ENCODE data around the gene FSTL4. TPM values are rescaled to one million over a fixed set of nuclear protein-coding genes. Genes with fewer than 3 reads are reported as not detected.

The FSTL4 gene
- total and polyA plus RNA-seq, 12 donors: 0.01 to 0.42 (median 0.38) TPM; not detected in 6

DNA sequence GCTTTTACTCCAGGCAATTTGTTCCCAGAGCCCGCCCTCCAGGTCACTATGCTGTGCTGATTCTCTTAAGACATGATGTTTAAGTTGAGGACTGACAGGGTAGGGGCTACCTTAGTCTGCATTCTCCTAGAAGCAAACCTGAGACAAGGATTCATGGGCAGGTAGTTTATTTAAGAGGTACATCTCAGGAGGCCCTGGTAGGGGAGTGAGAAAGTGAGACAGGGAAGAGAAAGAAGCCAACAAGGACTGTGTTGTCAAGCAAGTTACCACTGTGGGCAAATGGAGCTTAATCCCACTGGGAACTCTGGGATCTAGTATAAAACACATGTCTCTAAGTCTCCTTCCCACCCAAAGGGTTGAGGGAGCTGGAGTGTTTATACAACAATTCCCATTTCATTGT lies 43.6 kb upstream of the FSTL4 start:
- DNase-seq (no peak), ATAC-seq (no peak)
- no peaks in the 10 kb centered on the region for H3K36me3 ChIP-seq
- H3K4me3 ChIP-seq: no peak overlapping the region
- peaks cover 0 to 7% (median 0%) of the 10 kb centered on the region in 11 donors for H3K9me3 ChIP-seq
- H3K27ac ChIP-seq: no peak overlapping the region
- WGBS, 2 donors: 75 to 93% methylated on average over 1 of the region's 1 CpG
- TF ChIP-seq, protein P1, sequence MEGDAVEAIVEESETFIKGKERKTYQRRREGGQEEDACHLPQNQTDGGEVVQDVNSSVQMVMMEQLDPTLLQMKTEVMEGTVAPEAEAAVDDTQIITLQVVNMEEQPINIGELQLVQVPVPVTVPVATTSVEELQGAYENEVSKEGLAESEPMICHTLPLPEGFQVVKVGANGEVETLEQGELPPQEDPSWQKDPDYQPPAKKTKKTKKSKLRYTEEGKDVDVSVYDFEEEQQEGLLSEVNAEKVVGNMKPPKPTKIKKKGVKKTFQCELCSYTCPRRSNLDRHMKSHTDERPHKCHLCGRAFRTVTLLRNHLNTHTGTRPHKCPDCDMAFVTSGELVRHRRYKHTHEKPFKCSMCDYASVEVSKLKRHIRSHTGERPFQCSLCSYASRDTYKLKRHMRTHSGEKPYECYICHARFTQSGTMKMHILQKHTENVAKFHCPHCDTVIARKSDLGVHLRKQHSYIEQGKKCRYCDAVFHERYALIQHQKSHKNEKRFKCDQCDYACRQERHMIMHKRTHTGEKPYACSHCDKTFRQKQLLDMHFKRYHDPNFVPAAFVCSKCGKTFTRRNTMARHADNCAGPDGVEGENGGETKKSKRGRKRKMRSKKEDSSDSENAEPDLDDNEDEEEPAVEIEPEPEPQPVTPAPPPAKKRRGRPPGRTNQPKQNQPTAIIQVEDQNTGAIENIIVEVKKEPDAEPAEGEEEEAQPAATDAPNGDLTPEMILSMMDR (IDR thresholded peaks at IDR 0.05): no peak
- peaks cover 0 to 39% (median 19%) of the 10 kb centered on the region in 7 donors for H3K27me3 ChIP-seq
- no peaks in the 10 kb centered on the region for H3K4me1 ChIP-seq
- intact Hi-C loops (cut with DNase I): no loop called here

GRCh38 chr5:133653760-133654049 lies 41.4 kb upstream of the FSTL4 start:
- H3K36me3 ChIP-seq: no peaks in the 10 kb centered on the region
- DNase-seq (no peak), ATAC-seq (no peak)
- 70 to 73% methylated on average over 4 of the region's 4 CpGs for WGBS, 2 donors
- intact Hi-C loops (cut with DNase I): no loop called here
- H3K4me1 ChIP-seq: no peaks in the 10 kb centered on the region
- TF ChIP-seq, protein P1 (IDR thresholded peaks at IDR 0.05): no peak
- H3K4me3 ChIP-seq: no peak overlapping the region
- H3K27me3 ChIP-seq: peaks cover 0 to 34% (median 13%) of the 10 kb centered on the region in 7 donors
- peaks cover 0 to 8% (median 0%) of the 10 kb centered on the region in 11 donors for H3K9me3 ChIP-seq
- H3K27ac ChIP-seq: no peak overlapping the region

DNA sequence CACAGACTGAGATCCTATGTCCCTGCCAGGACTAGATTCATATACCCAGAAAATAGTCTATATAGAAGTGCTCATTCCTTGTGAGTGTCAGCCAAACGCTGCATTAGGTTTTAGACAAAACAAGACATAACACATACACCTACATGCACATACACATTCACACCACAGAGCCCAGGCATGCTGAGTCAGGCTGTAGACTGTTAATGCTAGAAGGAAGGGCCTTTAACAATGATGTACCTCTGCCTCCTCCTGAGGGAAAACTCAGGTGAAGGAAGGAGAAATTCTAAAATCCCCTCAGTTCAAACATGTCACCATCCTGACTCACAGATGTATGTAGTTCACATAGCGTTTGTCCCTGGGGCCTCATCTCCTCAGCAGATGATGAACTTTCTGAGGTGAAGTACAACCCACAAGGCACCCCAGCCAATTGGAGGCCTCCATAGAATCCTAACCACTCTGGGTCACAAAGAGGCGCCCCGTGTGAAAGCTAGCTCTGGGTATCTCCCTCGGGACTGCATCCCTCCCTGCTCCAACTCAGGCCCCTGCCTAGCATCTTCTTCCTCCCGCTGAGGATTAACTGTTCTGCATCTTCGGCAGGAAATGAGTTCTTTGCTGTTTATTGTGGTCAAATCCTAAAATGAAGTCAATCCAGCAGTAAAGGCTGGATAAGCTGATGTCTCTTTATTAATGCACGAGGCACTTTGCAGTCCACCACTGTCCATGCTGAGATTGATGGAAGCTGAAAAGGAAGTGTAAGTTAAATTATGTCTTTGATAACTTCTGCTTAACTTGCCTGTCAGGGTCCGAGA lies 40.8 kb upstream of the FSTL4 start:
- no peak for ATAC-seq
- DNase-seq: no peak
- TF ChIP-seq, protein P1 (IDR thresholded peaks at IDR 0.05): no peak
- Histone ChIP-seq H3K36me3 (no peaks in the 10 kb centered on the region), H3K4me1 (no peaks in the 10 kb centered on the region), H3K27me3 (peaks cover 0 to 38% (median 13%) of the 10 kb centered on the region in 7 donors), H3K9me3 (peaks cover 0 to 8% (median 0%) of the 10 kb centered on the region in 11 donors), H3K27ac (no peak overlapping the region), H3K4me3 (no peak overlapping the region)
- intact Hi-C loops (cut with DNase I): no loop called here
- WGBS, 2 donors: 57 to 64% methylated on average over 9 of the region's 9 CpGs

- no peaks in the 10 kb centered on the region for H3K36me3 ChIP-seq
- peaks cover 0 to 46% (median 10%) of the 10 kb centered on the region in 7 donors for H3K27me3 ChIP-seq
- DNase-seq (no peak), ATAC-seq (no peak)
- H3K27ac ChIP-seq: no peak overlapping the region
- TF ChIP-seq, protein P1 (IDR thresholded peaks at IDR 0.05): no peak
- WGBS, 2 donors: 84 to 85% methylated on average over 8 of the region's 8 CpGs
- intact Hi-C loops (cut with DNase I): no loop called here
- no peak overlapping the region for H3K4me3 ChIP-seq
- no peaks in the 10 kb centered on the region for H3K4me1 ChIP-seq
- H3K9me3 ChIP-seq: no peaks in the 10 kb centered on the region
Measured at GRCh38 chr5:133644000-133644865, 31.9 kb upstream of the FSTL4 start.

Data from heart right ventricle (tissue), 16 donors.